Right renal pelvis (tissue), 4 donors: ENCODE measurements around the gene DAND5. TPM values are rescaled to one million over a fixed set of nuclear protein-coding genes. Genes with fewer than 3 reads are reported as not detected.

Experiments used
- DNase-seq, 4 donors: peaks; one replicate each; pipeline ENCODE4 v3.0.0-alpha.2; 2013; ENCODE audit warnings: low read depth in 4 of 4, low spot score in 3 of 4, missing footprints in 1 of 4
- polyA plus RNA-seq, 4 donors: library from polyadenylated mRNA; unstranded; fragments of 120-200 nt; gene quantifications; one replicate each; pipeline ENCODE4 v1.2.1, GENCODE V29; 2013; ENCODE audit not compliant: insufficient read length in 4 of 4

DAND5 gene, protein sequence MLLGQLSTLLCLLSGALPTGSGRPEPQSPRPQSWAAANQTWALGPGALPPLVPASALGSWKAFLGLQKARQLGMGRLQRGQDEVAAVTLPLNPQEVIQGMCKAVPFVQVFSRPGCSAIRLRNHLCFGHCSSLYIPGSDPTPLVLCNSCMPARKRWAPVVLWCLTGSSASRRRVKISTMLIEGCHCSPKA
- polyA plus RNA-seq, result under 1 TPM in 2 of 4 donors, not detected in 2; 0.10 to 0.14 TPM

DNA sequence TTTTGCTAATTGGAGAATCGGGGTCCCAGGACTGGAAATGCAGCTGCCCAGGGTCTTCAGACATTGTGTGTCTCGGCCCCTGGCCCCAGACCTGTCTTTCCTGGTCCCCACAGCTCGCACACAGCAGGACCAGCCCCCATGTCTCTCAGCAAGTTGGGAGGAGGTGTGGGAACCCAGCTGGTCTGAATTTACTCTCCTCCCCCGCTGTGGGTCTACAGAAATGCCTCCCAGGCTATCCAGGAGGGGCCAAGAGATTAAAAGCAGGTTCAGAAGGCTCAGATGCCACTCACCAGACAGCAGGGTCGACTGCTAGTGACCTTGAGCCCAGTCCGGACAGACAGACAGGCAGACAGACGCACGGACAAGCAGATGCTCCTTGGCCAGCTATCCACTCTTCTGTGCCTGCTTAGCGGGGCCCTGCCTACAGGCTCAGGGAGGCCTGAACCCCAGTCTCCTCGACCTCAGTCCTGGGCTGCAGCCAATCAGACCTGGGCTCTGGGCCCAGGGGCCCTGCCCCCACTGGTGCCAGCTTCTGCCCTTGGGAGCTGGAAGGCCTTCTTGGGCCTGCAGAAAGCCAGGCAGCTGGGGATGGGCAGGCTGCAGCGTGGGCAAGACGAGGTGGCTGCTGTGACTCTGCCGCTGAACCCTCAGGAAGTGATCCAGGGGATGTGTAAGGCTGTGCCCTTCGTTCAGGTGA is at the start of gene DAND5:
TSS of gene DAND5 (plus strand) at position 285 of the 697 bp plus-strand sequence. CDS start at position 370, 85 bp downstream.
- no peak for DNase-seq

DNA sequence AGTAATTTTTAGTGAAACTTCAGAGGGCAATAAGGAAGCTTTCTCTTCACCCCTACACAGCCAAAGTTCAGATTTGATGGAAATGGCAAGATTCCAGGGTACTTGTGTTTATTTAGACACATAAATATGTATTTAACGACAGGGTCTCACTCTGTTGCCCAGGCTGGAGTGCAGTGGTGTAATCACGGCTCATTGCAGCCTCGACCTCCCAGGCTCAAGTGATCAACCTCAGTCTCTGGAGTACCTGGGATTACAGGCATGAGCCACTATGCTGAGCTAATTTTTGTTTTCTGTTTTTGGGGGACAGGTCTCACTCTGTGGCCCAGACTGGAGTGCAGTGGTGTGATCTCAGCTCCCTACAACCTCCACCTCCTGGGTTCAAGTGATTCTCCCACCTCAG is 48.3 kb upstream of the DAND5 start:
- DNase-seq, result no peak

DNA sequence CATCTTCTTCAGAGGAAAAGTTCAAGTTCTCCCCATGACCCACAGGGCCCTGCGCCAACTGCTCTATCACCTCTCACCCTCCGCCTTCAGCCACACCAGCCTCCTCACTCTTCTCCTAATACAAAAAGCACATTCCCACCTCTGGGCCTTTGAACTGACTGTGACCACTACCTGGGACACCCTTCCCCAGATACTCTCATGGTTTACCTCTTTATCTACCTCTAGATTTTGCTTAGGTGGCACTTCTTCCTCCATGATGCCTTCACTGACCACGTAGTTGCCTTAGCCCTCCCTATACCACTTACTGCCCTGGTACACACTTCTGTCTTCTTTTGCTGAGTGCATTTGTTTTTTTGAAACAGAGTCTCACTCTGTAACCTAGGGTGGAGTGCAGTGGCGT is 46.4 kb upstream of the DAND5 start:
- DNase-seq, result no peak

DNA sequence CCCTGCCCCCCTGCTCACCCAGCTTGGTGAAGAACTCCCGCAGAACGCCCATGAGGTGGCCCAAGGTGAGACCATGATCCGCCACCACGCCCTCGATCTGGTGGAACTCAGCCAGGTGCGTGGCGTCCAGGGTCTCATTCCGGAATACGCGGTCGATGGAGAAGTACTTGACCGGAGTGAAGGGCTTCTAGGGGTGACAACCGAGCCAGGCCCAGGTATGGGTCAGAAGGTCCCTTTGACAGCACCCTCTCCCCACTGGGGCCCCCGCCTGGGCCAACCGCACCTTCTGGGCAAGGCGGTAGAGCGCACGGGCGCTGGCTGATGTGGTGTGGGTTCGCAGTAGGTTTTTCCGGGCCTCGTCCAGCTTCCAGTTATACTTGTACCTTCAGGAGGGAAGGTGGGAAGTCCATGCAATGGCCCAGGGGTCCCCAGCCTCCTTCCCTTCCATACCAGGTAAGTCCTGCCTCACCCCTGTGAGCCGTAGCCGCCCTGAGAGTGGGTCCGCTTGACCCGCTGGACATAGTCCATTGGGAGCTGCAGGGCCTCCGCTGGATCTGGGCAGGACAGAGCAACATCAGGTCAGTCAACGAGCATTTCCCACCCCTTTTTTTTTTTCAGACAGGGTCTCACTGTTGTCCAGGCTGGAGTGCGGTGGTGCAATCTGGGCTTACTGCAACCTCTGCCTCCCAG is 44.6 kb upstream of the DAND5 start:
- no peak for DNase-seq

DNA sequence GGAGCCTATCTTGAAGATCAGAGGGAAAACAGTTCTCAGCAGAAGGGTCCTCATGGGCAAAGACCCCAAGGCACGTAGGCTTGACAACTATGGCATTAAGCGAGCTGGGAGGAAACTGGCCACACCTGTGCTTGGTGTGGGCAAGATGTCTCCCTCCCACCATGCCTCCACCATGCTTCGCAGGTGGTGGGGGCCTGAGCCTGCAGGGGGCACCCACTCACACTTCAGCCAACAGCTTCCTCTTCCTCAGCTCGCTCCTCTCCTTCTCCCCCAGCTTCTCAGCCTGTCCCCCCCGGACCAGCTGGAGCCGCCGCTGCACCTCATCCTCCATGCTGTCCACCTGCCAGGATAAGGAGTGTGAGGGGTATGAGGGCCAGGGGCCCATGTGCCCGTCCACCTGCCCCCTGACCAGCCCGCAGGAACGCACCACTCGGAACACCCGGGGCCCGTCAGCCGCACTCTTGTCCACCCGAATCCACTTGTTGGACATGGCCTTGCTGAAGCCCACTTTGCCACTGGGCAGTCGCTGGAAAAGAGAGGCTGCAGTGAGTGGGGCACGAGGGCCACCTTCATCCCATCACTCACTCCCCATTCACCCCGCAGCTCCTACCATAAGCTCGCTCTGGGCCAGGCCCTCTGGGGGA is 39.3 kb upstream of the DAND5 start:
- DNase-seq, result no peak

DNA sequence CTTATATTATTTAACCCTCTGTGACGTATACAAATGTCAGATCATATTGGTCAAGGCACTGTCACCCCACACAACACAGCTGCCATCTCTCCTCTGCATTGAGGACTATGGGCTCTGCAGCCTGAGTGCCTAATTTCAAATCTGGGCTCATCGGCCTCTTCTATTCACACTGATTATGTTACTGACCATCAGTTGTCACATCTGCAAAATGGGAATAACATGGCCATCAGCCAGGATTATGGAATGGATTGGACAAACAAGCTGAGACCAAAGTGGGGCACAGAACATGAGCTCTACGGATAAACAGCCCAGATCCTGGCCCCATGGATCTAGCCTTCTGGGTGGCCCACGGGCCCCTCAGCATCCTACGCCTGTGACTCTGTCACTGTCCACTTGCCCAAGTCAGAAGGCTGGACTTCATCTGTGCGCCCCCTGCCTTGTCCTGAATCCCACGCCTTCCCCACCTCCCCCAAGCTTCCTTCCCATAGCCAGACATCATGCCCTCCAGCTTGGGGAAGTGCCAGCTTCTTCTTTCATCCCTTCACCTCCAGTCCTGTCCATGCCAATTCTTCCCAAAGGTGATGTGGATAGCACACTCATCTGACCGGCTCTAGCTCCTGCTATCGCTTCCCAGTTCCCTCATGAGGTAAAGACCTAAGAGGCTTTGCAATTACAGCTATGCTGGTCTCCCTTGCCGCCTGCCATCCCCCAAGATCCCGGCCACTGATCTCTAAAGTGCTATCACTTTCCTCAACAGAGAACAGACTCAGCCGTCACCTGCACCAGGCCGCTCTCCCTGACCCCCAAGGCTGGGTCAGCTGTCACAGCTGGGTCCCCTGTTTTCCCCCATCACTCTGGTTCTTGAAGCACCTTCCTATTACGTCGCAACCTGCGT is 36.7 kb upstream of the DAND5 start:
- DNase-seq, result no peak

DNA sequence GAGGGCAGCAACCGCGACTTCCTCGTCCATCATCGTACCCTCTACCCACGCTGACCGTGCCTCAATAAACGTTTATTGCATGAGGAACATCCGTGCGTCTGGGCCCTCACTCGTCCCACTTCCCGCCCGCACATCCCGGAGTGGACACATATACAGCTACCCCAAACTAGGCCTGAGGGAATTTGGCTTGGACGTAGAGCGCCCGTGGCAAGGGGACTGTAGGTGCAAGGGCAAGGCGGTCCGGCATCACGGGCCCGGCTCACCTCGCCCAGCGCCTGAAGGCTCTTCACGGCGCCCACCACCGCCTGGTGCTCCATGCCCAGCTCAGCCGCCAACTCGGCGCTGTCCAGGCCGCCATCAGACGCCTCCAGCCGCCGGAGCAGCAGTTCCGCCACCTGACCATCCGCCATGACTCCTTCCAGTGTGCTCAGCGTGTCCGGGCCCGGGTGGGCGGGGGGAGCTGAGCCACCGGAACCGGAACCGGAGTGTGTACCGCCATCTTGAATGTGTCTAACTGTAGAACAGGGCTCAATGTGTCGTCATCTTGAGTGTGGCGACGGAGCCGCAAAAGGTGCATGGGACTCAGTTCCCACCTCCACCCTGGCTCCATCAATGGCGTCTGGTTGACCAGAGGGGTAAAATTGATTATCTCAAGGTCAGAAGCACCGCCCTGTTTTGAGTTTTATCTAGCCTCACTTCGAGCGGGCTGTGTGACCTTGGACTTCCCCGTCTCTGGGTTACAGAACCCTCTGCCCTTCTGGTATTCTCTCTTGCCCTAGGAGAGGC is 35.9 kb upstream of the DAND5 start, which contains the start of gene FARSA:
TSS of gene FARSA (minus strand) at position 425 of the 786 bp plus-strand sequence. CDS start at position 410, 15 bp downstream.
- peak; percentile 82 to 88 (median 84) for DNase-seq

DNA sequence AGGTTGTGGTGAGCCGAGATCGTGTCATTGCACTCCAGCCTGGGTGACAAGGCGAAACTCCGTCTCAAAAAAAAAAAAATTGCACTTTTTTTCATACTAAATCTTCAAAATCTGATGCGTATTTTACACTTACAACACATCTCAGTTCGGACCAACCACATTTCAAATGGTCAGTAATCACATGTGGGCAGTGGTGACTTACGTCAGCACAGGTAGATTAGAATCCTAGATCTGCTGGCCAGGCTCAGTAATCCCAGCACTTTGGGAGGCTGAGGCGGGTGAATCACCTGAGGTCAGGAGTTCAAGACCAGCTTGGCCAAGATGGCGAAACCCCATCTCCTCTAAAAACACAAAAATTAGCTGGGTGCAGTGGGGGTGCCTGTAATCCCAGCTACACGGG is 34.3 kb upstream of the DAND5 start:
- no peak for DNase-seq

DNA sequence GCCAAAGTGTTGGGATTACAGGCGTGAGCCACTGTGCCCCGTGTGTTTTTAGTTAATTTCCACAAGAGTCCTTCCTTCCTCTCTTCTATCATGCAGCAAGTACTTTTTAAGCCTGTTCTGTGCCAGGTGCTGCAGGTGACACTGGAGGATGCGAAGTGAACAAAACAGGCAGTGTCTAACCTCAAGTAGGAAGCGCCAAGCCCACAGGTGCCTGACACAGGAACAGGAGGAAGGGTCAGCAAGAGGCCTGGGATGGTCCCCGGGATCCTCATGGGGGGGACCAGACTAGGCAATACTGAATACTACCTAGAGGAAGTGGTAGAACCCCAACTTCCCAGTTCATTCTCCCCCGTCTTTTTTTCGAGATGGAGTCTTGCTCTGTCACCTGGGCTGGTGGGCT is 32.8 kb upstream of the DAND5 start:
- no peak for DNase-seq

DNA sequence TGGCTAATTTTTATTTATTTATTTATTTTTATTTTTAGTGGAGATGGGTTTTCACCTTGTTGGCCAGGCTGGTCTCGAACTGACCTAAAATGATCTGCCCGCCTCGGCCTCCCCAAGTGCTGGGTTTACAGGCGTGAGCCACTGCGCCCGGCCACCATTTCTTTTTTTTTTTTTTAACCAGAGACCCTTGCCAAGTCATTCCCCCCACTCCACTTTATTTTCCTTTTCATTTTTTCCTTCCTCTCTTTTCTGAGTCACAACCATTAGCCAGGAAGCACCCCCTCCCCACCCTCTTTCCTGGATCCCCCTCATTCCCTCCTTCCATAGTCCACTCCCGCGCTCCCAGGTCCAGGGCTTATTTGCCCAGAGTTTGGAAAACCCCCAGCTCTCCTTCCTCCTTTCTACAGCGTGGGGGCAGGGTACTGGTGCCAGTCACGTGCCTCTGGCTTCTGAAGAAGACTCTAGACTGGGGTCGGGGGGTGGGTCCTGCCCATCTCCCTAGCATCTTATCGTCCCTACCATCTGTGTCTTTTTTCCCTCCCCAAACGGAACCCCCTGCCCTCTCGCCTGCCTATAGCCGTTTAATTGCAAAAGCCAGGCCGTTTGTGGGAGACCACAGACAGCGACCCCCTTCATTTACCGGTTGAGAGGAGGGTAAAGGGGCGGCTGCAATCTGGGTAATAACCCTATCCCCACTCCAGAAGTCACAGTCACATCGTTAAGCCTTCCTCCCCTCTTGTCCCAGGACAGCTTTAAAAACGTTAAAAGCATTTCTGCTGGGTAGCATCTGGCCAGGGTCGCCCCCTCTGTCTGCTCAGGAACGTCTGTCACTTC is 32.1 kb upstream of the DAND5 start:
- no peak for DNase-seq

DNA sequence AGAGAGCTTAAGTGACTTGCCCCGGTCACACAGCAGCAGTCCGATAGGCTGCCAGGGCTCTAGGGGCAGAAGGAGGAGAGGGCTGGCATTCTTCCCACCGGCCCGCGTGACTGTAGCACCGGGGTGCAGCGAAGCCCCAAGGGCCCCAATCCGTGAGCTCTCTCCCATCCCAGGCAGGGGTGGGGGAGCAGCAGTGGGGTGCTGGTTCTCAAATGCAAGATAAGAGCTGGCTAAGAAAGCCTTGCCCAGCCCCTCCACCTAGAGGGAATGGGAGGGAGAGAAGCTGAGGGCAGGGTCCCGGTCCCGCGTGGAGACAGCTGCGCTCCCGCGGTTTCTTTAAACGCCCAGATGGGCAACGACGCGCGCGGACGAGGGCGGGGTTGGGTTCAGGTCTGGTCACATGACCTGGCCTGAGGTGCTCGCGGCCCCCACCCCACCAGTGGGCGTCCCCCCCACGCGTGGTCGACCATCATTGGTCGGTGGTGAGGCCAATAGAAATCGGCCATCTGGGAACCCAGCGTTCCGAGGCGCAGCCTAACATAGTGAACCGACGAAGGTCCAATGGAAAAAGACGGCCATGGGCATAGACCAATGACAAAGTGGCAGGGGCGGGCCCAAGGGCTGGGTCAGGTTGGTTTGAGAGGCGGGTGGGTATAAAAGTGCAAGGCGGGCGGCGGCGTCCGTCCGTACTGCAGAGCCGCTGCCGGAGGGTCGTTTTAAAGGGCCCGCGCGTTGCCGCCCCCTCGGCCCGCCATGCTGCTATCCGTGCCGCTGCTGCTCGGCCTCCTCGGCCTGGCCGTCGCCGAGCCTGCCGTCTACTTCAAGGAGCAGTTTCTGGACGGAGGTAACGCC is 31.2 kb upstream of the DAND5 start, which contains the start of gene CALR:
TSS of gene CALR (plus strand) at position 683 of the 852 bp plus-strand sequence. CDS start at position 754, 71 bp downstream.
- peak; percentile 96 to 99 (median 98) for DNase-seq

DNA sequence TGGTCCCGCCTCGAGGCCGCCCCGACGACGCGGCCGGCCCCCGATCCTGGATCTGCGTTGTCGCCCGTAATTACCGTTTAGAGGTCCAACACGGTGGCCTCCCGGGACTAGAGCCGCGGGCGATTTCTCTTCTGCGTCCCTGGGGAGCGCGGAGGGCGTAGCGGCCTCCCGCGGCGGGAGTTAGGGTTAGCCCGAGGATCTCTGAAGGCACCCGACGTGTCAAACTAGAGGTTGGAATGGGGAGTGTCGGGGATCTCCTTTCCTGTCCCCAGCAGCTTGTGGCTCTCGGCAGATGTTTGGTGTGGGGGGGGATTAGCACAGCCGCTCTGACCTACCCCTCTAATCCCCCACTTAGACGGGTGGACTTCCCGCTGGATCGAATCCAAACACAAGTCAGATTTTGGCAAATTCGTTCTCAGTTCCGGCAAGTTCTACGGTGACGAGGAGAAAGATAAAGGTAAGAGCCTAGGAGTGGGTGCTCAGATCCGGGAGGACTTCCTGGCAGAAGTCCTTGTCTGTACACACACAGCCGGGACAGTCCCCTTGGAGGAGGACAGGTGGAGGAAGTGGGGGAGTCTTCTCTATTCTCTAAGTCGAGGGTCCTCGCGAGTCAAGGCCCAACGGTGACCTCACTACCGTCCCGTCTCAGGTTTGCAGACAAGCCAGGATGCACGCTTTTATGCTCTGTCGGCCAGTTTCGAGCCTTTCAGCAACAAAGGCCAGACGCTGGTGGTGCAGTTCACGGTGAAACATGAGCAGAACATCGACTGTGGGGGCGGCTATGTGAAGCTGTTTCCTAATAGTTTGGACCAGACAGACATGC is 30.4 kb upstream of the DAND5 start:
- no peak for DNase-seq

DNA sequence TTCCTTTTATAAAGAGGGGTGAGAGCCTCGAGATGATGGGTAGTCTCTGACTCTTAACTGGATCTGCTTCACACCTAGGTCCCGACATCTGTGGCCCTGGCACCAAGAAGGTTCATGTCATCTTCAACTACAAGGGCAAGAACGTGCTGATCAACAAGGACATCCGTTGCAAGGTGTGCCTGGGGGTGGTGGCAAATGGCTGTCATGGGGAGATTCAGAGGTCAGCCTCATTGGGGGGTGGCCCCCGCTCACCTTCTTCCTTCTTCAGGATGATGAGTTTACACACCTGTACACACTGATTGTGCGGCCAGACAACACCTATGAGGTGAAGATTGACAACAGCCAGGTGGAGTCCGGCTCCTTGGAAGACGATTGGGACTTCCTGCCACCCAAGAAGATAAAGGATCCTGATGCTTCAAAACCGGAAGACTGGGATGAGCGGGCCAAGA is 29.4 kb upstream of the DAND5 start:
- DNase-seq, result no peak

DNA sequence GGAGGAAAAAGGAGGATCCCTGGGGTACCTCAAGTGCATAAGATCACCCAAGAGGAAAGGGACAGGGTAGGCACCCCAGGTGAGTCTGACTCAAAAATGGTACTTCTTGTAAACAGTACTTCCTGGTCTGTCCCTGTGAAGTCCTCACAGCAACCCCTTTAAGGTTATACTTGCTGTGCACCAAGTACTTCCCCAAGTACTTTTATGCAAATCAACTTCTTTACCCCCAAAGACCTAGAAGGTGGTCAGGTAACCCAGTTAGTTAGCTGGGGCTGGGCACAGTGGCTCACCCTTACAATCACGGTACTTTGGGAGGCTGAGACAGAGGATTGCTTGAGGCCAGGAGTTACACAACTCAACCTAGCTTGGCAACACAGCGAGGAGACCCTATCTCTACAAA is 28.5 kb upstream of the DAND5 start:
- DNase-seq, result no peak

DNA sequence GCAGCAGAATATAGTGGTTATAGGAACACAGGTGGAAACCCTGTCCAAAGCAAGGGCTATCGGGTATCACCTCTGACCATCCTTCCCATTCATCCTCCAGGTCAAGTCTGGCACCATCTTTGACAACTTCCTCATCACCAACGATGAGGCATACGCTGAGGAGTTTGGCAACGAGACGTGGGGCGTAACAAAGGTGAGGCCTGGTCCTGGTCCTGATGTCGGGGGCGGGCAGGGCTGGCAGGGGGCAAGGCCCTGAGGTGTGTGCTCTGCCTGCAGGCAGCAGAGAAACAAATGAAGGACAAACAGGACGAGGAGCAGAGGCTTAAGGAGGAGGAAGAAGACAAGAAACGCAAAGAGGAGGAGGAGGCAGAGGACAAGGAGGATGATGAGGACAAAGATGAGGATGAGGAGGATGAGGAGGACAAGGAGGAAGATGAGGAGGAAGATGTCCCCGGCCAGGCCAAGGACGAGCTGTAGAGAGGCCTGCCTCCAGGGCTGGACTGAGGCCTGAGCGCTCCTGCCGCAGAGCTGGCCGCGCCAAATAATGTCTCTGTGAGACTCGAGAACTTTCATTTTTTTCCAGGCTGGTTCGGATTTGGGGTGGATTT is 25.8 kb upstream of the DAND5 start:
- DNase-seq, result no peak

DNA sequence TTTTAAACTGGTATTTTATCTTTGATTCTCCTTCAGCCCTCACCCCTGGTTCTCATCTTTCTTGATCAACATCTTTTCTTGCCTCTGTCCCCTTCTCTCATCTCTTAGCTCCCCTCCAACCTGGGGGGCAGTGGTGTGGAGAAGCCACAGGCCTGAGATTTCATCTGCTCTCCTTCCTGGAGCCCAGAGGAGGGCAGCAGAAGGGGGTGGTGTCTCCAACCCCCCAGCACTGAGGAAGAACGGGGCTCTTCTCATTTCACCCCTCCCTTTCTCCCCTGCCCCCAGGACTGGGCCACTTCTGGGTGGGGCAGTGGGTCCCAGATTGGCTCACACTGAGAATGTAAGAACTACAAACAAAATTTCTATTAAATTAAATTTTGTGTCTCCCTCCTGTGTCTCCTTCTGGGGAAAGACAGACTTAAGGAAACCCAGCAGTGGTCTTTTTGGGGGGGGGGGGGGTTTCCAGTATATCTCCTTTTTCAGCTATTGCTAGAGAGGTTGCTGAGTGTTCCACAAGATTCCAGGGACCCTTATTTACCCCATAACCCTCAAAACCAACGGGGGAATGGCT is 25.2 kb upstream of the DAND5 start:
- no peak for DNase-seq
